Heart left ventricle (tissue), 16 donors: ENCODE results near the gene GDPD3. TPM values are rescaled to one million over a fixed set of nuclear protein-coding genes. Genes with fewer than 3 reads are reported as not detected.

Experiments used
- ATAC-seq, 4 donors: fragments of 200-7000 bp; cut with Tn5 transposase; one replicate each; pipeline ENCODE4 v1.9.1; 2020 to 2022; ENCODE audit warnings: moderate library complexity in 4 of 4, mild to moderate bottlenecking in 3 of 4, moderate number of reproducible peaks in 1 of 4
- DNase-seq, 5 donors: peaks; one replicate each; pipeline ENCODE4 v3.0.0-alpha.2; 2020
- H3K27ac ChIP-seq, 12 donors: fragments of 200-600 bp; sonication (generic) in 4 of 12; one replicate each; pipeline versions ENCODE4 v1.5.0 to v1.8.0; 2016 to 2022; ENCODE audit warnings: mild to moderate bottlenecking in 2 of 12
- H3K27me3 ChIP-seq, 9 donors: fragments of 200-600 bp; sonication (generic) in 2 of 9; one replicate each; pipeline versions ENCODE4 v1.5.1 to v1.8.0; 2016 to 2022; ENCODE audit warnings: mild to moderate bottlenecking in 3 of 9
- H3K36me3 ChIP-seq, 9 donors: fragments of 200-600 bp; sonication (generic) in 2 of 9; one replicate each; pipeline versions ENCODE4 v1.5.0 to v1.8.0; 2018 to 2022; ENCODE audit warnings: mild to moderate bottlenecking in 2 of 9
- H3K4me1 ChIP-seq, 12 donors: fragments of 200-600 bp; sonication (generic) in 4 of 12; one replicate each; pipeline versions ENCODE4 v1.5.0 to v1.8.0; 2016 to 2022; ENCODE audit warnings: mild to moderate bottlenecking in 3 of 12
- H3K4me3 ChIP-seq, 12 donors: fragments of 200-600 bp; sonication (generic) in 4 of 12; one replicate each; pipeline versions ENCODE4 v1.5.0 to v1.8.0; 2017 to 2022; ENCODE audit warnings: mild to moderate bottlenecking in 9 of 12, moderate library complexity in 4 of 12
- H3K9me3 ChIP-seq, 12 donors: fragments of 200-600 bp; sonication (generic) in 4 of 12; one replicate each; pipeline versions ENCODE4 v1.5.0 to v1.8.0; 2016 to 2022; ENCODE audit warnings: mild to moderate bottlenecking in 1 of 12
- CTCF ChIP-seq, 12 donors: fragments of 200-600 bp; sonication (generic) in 4 of 12; IDR thresholded peaks; one replicate each; pipeline versions ENCODE4 v1.5.0 to v1.8.0; 2018 to 2022; ENCODE audit warnings: antibody characterized with exemption in 12 of 12, mild to moderate bottlenecking in 5 of 12
- POLR2A ChIP-seq, 2 donors: fragments of 450-650 bp; IDR thresholded peaks; one replicate each; pipeline ENCODE4 v1.6.1; 2017; ENCODE audit warnings: antibody characterized with exemption in 2 of 2, mild to moderate bottlenecking in 2 of 2, moderate library complexity in 2 of 2
- WGBS, 4 donors: extraction: QIAGEN DNeasy Blood & Tissue Kit in 2 of 4; methylation state at CpG; one replicate each; pipeline versions ENCODE4 v1.1.5 to v1.1.7; 2013 to 2018; 5-methylcytosine and 5-hydroxymethylcytosine counted together
- intact Hi-C, 10 donors: fragments of 100-400 bp; cut with DNase I; formaldehyde crosslinking; loops; one replicate each; pipeline versions ENCODE4 v1.11.1 to v1.14.2; 2022
- polyA plus RNA-seq, 2 donors: library from polyadenylated mRNA; stranded (reverse); fragments of 200-250 nt; gene quantifications; one replicate each; pipeline ENCODE4 v1.2.3, GENCODE V29; 2013
- total RNA-seq, 9 donors: library from RNA; depleted of rRNA in 2 of 9; stranded (reverse); fragments of >200 nt in 2 of 9; fragmentation: NEBNext Ultra II Directional in 3 of 9; extraction: Animal tissue kit (Norgen Biotek cat#: 25700) in 3 of 9; gene quantifications; one replicate each; pipeline versions ENCODE4 v1.1.0 to v1.2.4, GENCODE V29; 2016 to 2023
- donor health status: ischemic (EF 13 %, LVEDD 7.1; RV severe dilation, severe dysfunction).
- donor health status: healthy with polysubstance abuse.
- donor health status: DM: no; HTN: yes; CAD: no.
- donor health status: DM: no; HTN: no; CAD: no.
- donor health status: ischemic (EF 25% LVEDD 6.9; RV normal size, moderate dysfunction).
- donor health status: ischemic (EF 25% LVEDD 5.7; RV mildly dilated, moderate dysfunction).
- donor health status: healthy.
- donor health status: DM: yes; HTN: yes; CAD: no.
- donor health status: ischemic (EF 35%, LVEDD 5.7; RV mildly dilated, moderate dysfunction).
- donor health status: nonischemic (EF 11% LVEDD 7.7; RV severe dilation, severe dysfunction).
- donor health status: DM: yes; HTN: yes; CAD: no.
- donor health status: PGD.
- donor health status: ischemic (EF 29% LVEDD 5.4; RV normal size, mild dysfunction).
- donor health status: nonischemic (EF 23%, LVEDD 6.1; RV moderate dilation, normal function).

The GDPD3 gene
- total and polyA plus RNA-seq, 11 donors, result 0.36 to 5.3 (median 2.0) TPM

GRCh38 chr16:30114411-30114810 lies 1.1 kb upstream of the GDPD3 start:
- Histone ChIP-seq H3K9me3 (no peaks in the 10 kb centered on the region), H3K27ac (no peak overlapping the region), H3K4me3 (no peak overlapping the region), H3K27me3 (no peaks in the 10 kb centered on the region), H3K4me1 (peaks cover 0 to 6% (median 0%) of the 10 kb centered on the region in 12 donors), H3K36me3 (peaks cover 0 to 96% (median 89%) of the 10 kb centered on the region in 9 donors)
- intact Hi-C loops, result no loop called here
- DNase-seq (no peak), ATAC-seq (no peak)
- TF ChIP-seq POLR2A (IDR thresholded peaks at IDR 0.05), result no peak
- no peak for TF ChIP-seq CTCF (IDR thresholded peaks at IDR 0.05)
- 83 to 92% (median 89%) methylated on average over 4 to 11 of the region's 11 CpGs for WGBS, 4 donors

GRCh38 chr16:30113711-30114333 lies 485 bp upstream of the GDPD3 start:
- WGBS, 4 donors, result 87 to 96% (median 89%) methylated on average over 14 to 20 of the region's 20 CpGs
- Histone ChIP-seq H3K36me3 (peaks cover 0 to 96% (median 87%) of the 10 kb centered on the region in 9 donors), H3K27me3 (no peaks in the 10 kb centered on the region), H3K4me3 (no peak overlapping the region), H3K27ac (peak overlapping the region in 1 of 12 donors; percentile 4), H3K4me1 (peaks cover 0 to 6% (median 0%) of the 10 kb centered on the region in 12 donors), H3K9me3 (no peaks in the 10 kb centered on the region)
- no peak for TF ChIP-seq POLR2A (IDR thresholded peaks at IDR 0.05)
- no peak for TF ChIP-seq CTCF (IDR thresholded peaks at IDR 0.05)
- ATAC-seq, result no peak
- no peak for DNase-seq
- intact Hi-C loops, result no loop called here

- no peak for TF ChIP-seq POLR2A (IDR thresholded peaks at IDR 0.05)
- TF ChIP-seq CTCF (IDR thresholded peaks at IDR 0.05), result peak; percentile 9 to 68 (median 56)
- ATAC-seq (peak in 3 of 4 donors; percentile 50 to 59 (median 56)), DNase-seq (peak; percentile 35 to 84 (median 53))
- intact Hi-C loops, result no loop called here
- peaks cover 0 to 5% (median 0%) of the 10 kb centered on the region in 12 donors for H3K4me1 ChIP-seq
- no peaks in the 10 kb centered on the region for H3K9me3 ChIP-seq
- no peak overlapping the region for H3K4me3 ChIP-seq
- H3K27ac ChIP-seq, result no peak overlapping the region
- peaks cover 0 to 96% (median 87%) of the 10 kb centered on the region in 9 donors for H3K36me3 ChIP-seq
- no peaks in the 10 kb centered on the region for H3K27me3 ChIP-seq
- WGBS, 4 donors, result 78 to 87% (median 83%) methylated on average over 25 to 29 of the region's 29 CpGs
Measured at GRCh38 chr16:30112197-30113030, 923 bp downstream of the GDPD3 start.

GRCh38 chr16:30110661-30111060 lies 2.7 kb downstream of the GDPD3 start:
- Histone ChIP-seq H3K36me3 (peaks cover 0 to 92% (median 82%) of the 10 kb centered on the region in 9 donors), H3K9me3 (no peaks in the 10 kb centered on the region), H3K4me1 (peaks cover 0 to 5% (median 0%) of the 10 kb centered on the region in 12 donors), H3K27ac (no peak overlapping the region), H3K4me3 (no peak overlapping the region), H3K27me3 (no peaks in the 10 kb centered on the region)
- intact Hi-C loops, result no loop called here
- ATAC-seq (no peak), DNase-seq (no peak)
- TF ChIP-seq CTCF (IDR thresholded peaks at IDR 0.05), result no peak
- no peak for TF ChIP-seq POLR2A (IDR thresholded peaks at IDR 0.05)
- 57 to 68% (median 62%) methylated on average over 3 to 7 of the region's 7 CpGs for WGBS, 4 donors
